HG02642 (cell line): ENCODE measurements around the gene KCTD11.
"Not testable (repeated sequence)": the region's sequence is repeated elsewhere in the genome, so short reads cannot be mapped to it uniquely, and the experiment has no call there.

Experiments
- ATAC-seq: cut with Tn5 transposase; IDR thresholded peaks from one replicate; pipeline ENCODE4 v1.9.1; 2021; ENCODE audit warnings: mild to moderate bottlenecking; ENCODE audit not compliant: unreplicated experiment, poor library complexity

The KCTD11 gene

GRCh38 chr17:7321466-7321865, 30.5 kb upstream of the KCTD11 start:
- ATAC-seq: no peak

- no peak for ATAC-seq
Measured at GRCh38 chr17:7322520-7323194, 29.3 kb upstream of the KCTD11 start.

GRCh38 chr17:7323731-7324437, 28.1 kb upstream of the KCTD11 start:
- no peak for ATAC-seq

- no peak for ATAC-seq
Measured at GRCh38 chr17:7324438-7324779, 27.6 kb upstream of the KCTD11 start.

GRCh38 chr17:7325031-7325528, 26.9 kb upstream of the KCTD11 start:
- ATAC-seq: no peak

GRCh38 chr17:7326186-7326585, 25.8 kb upstream of the KCTD11 start:
- ATAC-seq: no peak

GRCh38 chr17:7327056-7327455, 24.9 kb upstream of the KCTD11 start:
- no peak for ATAC-seq

- no peak for ATAC-seq
Measured at GRCh38 chr17:7327501-7327900, 24.5 kb upstream of the KCTD11 start.

GRCh38 chr17:7328009-7328408, 24.0 kb upstream of the KCTD11 start:
- no peak for ATAC-seq

GRCh38 chr17:7328840-7329373, 23.1 kb upstream of the KCTD11 start, which contains the start of gene NEURL4:
NEURL4 (minus strand) TSS chr17:7329335; CDS start chr17:7329312, 23 bp downstream.
- ATAC-seq: peak; percentile 4

- peak; percentile 63 for ATAC-seq
Measured at GRCh38 chr17:7329374-7329996, 22.5 kb upstream of the KCTD11 start.

GRCh38 chr17:7329997-7330637, 21.8 kb upstream of the KCTD11 start:
- peak; percentile 43 for ATAC-seq

GRCh38 chr17:7330638-7331015, 21.3 kb upstream of the KCTD11 start:
- ATAC-seq: no peak

- no peak for ATAC-seq
Measured at GRCh38 chr17:7332111-7332510, 19.9 kb upstream of the KCTD11 start.

GRCh38 chr17:7332600-7333069, 19.3 kb upstream of the KCTD11 start:
- not testable (repeated sequence) for ATAC-seq

GRCh38 chr17:7334938-7335538, 16.9 kb upstream of the KCTD11 start:
- no peak for ATAC-seq

- ATAC-seq: peak; percentile 4
Measured at GRCh38 chr17:7335765-7336164, 16.2 kb upstream of the KCTD11 start.

- ATAC-seq: peak; percentile 70
Measured at GRCh38 chr17:7336240-7337175, 15.5 kb upstream of the KCTD11 start, which contains the start of gene ACAP1. ACAP1 (plus strand) TSS chr17:7336529; CDS start chr17:7336735, 206 bp downstream.

GRCh38 chr17:7337600-7337999, 14.4 kb upstream of the KCTD11 start:
- not testable (repeated sequence) for ATAC-seq
